GM19023 (cell line): ENCODE results near the gene ATP10A.
"Not testable (repeated sequence)": the region's sequence is repeated elsewhere in the genome, so short reads cannot be mapped to it uniquely, and the experiment has no call there.

Experiments used
- ATAC-seq: cut with Tn5 transposase; IDR thresholded peaks from one replicate; pipeline ENCODE4 v1.9.1; 2021; ENCODE audit warnings: mild to moderate bottlenecking, moderate library complexity; ENCODE audit not compliant: unreplicated experiment

ATP10A gene

DNA sequence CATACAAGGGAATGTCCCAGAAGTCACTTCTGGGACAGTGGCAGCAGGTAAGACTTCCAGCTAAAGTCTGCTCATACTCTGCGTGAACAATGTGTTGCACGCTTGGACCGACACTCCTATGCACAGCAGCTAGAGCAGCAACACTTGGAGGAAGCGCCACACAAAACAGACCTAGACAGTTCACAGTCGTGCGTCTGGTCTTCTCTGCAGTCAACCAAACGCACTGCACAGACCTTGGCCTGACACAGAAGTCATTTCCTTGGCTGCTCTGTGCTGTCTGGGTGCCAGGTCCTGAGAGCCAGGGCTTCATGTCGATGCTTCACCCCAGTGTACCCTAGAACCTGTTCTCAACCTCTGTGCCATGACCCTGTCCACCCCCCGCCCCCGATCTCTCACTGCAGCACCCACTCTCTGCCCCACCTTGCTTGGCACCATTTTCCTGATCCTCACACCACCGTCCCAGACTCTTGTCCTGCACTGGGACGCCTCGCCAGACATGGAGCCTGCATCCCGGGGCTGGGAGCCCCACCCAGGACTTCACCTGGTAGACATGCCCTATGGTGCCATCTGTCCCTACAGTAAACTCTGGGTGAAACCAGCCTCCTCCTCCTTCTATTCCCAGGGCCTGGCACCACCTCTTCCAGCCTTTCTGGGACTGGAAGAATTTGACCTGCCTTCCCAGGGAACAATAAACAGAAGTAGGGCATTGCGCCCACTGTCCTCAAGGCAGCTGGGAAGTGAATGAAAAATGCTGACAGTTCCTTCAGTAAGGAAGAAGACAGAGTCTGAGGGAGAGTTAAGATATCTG lies 3.1 kb downstream of the ATP10A start:
- ATAC-seq = no peak

DNA sequence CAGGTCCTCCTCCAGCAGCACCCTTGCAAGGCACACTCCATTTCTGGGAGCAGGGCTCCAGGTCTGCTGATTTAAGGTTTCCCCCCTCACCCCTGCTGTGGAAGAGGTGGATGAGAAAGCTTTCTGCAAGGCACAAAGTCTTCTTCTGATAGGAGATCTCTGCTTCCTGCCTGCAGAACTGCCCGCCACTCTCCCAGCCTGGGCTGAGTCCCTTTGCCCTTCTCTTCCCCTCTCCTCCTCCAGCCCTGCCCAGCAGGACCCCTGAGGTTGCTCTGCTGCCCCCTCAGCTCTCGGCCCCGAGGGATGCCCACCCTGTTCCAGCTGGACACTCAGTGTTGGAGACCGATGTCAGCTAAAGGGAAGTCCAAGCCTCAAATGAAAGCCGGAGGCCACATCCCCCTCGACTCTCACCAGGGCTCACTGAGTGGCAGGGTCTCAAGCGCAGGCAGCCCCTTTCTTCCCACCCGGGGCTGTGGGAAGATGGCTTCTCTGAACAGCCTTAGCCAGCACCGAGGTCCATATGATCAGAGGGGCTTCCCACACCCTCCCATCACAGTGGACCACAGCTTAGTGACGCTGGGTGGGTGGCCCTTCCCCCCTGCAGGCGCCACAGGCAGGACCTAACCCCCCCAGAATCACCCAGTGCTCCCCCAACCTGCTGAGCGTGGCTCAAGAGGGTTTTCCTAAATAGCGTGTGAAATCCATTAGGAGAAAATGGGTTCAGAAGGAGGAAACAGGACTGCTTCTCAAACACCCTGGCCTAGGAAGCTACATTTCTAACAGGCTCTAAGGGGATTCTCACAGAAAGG lies 4.0 kb downstream of the ATP10A start:
- ATAC-seq = no peak

DNA sequence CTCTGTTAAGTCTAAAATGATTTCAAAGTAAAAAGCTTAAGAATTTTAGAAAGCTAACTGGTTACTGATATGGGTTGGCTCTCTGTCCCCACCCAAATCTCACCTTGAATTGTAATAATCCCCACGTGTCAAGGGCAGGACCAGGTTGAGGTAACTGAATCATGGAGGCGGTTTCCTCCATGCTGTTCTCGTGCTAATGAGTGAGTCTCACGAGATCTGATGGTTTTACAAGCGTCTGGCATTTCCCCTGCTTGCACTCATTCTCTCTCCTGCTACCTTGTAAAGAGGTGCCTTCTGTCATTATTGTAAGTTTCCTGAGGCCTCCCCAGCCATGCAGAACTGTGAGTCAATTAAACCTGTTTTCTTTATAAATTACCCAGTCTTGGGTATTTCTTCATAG lies 7.1 kb downstream of the ATP10A start:
- ATAC-seq = not testable (repeated sequence)

DNA sequence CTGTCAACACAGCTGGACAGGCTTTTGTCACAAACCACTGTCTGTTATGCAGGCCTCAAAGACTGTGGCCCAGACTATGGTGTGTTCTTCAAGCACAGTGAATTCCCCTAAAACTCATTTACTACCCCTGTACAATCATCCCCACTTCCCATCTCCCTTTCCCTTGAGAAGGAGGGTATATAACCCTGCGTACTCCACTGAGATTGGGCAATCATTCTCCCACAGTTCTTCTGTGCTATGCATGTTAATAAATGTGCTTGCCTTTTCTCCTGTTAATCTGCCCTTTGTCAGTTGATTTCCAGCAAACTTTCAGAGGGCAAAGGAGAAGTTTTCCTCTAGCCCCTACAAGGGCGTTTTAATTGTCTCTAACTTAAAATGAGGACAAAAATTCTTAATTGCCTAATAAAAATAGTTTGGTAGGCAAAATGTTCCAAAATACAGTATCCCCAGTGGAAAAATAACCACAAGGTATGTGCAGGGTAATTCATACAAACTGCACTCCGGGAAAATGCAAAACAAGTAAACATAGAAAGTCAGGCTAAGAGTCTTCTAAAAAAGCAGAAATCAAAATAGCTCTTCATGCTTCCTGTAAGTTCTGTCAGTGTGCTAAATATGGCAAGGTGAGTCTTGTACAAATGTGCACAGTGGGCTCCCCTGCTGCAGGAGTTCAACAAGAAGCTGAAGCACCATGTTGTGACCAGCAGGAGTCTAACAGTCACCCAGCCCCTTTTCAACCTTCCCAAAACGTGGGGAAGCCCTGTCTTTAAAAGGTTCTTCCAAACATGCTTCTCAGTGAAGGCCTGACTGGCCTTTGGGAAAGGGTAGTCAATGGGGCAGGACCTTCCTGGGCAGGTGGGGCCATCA lies 10.2 kb downstream of the ATP10A start:
- ATAC-seq = no peak

DNA sequence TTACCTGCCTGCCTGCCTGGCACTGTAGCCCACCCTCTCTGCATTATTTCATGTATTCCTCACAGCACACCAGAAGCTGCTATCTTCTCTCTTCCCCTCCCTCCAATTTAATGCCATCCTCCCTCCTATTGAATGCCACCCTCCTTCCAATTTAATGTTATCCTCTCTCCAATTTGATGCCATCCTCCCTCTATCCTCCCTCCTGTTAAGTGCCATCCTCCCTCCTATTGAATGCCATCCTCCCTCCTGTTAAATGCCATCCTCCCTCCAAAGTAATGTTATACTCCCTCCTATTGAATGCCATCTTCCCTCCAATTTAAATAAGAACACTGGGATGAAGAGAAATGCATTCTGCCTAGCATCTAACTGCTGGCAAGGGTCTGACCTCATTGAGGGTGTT lies 11.1 kb downstream of the ATP10A start:
- no peak for ATAC-seq

DNA sequence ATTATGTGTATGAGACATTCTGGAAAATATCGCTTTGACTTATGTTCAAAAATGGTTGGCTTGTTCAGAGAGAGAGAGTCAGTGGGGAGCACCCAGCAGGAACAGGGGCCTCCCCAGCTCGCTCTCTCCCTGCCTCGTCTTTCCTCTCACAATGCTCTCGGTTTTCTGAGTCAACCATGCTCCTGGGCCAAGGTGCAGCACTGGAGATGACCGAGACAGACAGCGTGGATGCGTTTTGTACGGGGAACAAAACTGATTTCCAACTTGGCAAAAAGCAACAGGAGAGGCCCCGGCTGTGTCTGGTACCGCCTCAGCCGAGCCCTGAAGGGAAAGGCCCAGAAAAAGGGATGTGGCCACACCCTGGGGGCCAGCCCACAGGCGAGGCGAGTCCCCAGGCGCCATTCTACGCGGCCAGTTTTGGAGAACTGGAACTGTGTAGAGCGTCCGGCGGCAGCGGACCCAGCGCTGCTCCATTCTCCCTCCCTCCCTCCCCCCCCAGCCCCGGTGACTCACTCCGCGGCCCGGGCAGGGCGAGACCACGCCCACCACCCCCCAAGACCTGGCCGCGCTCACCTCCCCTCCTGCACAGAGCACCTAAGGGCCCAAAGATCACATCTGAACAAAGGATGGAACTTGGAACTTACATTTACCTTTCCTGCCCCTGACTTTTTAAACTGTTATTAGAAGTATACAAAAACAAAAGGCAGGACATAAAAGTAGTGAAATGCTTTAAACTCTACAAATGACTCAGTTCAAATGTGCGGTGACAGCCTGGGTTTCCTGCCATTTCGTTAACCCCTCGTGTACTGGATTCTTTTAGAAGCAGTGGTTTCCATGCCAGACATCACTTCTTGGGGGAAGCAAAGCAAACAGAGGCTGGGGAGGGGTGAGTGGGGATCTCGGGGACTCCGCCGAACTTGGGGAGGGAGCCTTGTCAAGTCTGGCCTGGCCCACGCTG lies 12.7 kb downstream of the ATP10A start:
- peak; percentile 85 for ATAC-seq

DNA sequence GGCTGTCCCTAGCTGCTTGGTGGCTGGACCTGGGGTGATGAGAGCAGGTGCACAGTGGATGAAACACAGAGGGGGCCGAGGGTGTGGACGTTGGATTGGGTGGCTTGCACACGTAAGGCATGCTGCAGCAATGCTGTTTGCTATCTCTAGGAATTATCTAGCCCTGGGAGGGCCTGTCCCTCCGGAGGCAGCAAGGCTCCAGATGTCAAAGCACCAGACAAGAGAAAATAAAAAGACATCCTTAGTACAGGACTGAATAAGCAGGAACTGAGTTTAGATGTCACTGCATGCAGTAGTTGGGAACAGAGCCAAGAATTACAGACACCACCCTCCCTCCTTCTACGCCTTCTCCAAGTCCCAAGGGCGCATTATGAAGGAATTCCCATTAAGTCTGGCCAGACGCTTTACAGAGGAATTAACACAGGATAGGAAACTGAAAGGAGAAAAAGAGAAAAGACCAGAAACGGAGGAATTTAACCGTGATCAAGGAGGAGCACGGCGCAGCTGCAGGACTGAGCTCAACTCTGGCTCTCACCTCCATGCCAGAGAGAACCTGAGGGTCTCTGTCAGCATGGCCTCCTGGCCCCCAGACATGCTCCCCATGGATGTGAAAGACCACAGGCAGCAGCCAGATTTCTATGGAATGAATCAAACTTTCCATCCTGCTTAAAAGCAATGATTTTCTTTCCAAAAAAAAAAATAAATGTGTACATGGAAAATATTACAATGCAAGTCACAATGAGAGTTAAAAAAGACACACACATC lies 13.8 kb downstream of the ATP10A start:
- ATAC-seq = no peak

DNA sequence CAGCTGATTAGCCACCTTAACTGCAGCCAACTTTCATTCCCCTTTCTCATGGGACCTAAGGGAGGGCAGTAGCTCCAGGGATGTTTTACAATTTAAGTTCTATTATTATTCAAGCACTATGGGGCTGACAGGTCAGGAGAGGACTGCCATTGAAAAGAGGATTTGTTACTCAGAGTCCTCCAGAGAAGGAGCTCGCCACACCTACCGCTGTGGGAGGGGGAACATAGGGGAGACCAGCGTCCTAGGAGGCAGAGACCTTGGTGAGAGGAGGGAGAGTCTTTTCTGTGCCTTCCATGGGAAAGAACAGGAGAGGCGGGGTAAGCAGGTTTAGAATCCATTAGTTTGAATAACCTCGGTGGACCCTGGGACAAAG lies 14.4 kb downstream of the ATP10A start:
- no peak for ATAC-seq

DNA sequence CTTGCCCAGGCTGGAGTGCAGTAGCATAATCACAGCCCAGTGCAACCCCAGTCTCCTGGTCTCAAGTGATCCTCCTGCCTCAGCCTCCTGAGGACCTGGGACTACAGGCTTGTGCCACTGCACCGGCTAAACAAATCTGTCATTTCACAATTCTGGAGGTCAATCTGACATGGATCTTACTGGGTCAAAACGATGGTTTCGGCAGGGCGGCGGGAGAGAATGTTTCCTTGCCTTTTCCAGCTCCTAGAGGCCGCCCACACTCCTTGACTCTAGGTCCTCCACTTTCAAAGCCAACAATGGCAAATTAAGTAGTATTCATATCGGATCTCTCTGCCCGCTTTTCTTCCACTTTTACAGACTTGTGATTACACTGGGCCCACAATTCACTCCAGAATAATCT lies 14.8 kb downstream of the ATP10A start:
- ATAC-seq = no peak

DNA sequence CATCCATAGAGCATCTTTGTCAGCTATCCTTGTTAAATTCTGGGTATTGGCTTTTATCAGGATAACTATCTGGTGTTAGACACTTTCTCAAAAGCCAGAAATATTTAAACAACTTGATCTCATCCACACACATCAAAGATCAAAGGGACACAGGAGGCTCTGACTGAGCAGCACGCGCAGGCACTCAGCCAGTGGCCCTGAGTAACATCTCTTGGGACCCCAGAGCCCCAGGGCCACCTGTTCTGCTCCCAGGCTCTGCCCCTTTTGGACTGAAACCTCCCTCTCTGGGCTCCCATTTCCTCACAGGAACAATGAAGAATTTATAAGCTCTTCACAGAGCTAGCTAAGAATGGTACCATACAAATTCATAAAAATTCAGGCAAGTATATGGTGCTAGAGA lies 16.1 kb downstream of the ATP10A start:
- no peak for ATAC-seq

DNA sequence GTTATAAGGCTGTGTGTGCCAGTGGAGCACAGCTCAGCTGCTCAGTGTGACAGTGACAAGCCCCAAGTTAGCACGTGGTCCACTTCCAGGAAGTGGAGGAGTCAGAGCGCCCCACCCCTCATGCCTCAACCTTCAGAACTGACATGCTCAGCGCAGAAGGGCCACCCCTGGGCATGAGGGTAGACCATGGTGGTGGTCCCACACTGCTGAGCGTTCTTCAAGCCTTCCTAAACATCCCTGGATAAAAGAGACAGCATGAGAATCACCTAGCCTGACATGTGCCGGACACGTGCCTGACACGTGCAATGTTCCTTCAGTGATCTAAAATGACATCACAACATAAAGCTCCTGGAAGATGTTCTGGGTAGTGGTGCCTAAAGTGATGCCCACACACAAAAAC lies 16.8 kb downstream of the ATP10A start:
- no peak for ATAC-seq

DNA sequence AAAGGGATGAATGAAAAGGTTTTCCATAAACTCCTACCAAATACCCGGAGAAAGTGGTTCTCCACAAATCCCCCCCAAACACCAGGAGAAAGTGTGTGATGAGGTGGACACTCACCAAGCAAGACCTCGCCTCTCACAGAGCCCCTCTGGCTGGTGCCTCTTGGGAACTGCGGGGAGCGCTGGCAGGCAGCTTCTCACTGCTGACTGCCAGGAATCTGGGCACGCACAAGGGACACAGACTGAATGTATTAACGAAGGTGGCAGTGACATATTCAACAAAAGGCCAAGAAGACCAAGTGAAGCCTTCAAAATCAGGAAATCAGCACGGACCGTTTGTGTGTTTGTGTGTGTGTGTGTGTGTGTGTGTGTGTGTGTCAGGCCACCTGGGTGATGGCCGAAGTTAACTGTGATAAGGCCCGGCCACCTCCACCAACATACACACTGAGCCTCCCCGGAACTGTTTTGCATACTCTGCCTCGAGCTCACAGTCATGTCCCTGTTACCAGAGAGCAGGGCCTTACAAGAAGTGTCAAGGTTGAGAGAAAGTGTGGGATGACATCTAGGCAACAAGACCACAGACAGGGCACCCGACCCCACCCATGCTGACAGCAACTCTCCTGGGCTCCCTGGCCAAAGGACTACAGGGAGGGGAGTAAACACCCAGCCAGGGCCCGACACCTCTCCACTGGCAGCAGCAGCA lies 18.0 kb downstream of the ATP10A start:
- no peak for ATAC-seq

DNA sequence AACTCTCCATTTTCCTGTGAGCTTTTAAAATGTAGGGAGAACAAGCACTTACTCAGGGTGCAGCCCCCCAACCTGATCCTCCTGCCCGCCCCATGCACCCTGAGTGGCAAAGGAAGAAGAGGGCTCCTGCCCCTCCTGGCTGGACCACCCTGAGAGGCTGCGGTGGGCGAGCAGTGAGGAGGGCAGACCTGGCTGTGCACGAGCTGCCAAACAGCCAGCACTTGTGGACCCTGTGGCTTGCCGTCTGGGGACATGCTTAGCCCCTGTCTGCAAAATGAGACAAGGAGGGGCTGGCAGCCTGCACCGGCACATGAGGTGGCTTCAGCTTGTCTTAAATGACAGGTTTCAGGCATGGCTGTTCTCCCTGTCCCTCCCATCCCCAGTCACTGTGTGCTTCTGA lies 18.6 kb downstream of the ATP10A start:
- ATAC-seq = no peak

DNA sequence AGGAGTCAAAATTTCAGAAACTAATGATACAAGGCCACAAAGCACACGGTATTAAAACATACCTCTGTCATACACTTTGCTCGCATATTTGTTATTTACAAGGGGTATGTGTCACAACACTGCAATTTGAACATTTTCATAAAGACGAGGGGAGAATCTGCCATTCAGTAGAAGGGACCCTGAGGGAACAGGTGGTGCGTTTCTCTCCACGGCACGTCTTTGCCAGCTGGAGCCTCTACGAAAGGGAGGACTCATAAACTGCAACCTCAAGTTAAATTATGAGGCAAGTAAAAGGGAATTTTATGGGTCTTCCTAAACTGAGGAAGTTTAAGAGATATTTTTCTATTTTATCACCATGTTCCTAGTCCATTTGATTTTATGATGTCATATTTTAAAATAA lies 19.1 kb downstream of the ATP10A start:
- ATAC-seq = no peak

DNA sequence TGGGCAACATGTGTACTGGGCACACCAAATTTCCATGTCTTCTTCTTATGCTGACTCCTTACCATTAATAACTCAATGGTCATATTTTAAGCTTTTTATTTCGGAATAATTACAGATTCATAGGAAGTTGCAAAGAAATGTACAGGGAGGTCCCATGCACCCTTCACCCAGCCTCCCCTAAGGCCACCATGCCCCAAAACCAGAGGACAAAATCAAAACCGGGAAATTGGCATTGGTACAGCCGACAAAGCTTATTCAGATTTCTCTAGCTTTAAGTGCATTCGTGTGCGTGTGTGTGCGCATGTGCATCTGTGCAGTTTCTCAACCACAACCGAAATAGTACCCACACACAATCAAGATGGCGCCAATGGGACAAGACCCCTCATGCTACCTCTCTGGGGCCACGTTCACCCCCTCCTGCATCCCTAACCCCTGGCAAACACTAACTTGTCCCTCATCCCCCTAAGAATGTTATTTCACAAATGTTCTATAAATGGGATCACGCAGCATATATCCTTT lies 23.4 kb downstream of the ATP10A start:
- no peak for ATAC-seq

DNA sequence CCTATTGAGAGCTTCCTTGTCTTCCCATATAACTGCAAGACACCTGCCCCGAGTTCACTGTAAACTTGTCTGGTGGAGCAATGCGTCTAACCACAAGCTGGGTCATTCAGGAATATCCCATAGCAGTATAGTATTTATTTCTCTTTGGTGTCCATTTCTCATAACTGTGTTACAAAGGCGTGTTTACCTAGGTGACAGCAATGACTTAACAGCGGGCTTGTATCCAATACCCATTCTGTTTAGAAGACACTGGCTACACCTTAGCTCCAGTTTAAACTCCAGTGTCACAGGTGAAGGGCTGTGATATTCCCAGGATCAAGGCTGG lies 24.3 kb downstream of the ATP10A start:
- ATAC-seq = no peak

DNA sequence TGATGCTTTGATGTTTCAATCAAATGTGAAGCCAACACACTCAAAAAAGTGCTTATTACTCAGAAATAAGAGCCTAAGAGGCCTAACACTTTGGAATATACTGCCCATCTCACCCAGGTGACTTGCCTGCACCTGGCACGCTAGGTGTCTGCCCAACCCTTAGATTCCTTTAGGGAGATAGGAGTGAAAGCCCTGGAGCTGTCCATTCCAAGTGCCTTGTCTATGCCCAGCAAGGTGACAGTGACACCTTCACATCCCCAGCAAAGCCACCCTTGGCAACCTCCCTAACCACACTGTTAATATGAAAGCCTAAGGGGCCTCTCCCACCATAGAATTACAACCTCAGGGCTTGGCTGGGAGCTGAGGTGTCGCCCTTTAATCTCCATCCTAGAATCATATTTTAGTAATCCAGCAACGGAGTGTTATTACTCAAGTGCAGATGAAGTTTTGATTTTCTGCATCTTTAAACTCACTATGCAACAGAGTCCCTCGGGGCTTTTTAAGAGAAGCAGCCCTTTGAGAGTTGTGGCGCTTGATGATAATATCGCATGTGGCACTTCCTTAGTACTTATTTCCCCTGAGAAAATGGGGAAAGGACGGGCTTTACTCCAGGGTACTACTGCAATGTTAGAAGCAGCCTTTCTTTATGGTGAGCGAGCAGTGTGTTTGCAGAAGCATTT lies 24.8 kb downstream of the ATP10A start:
- ATAC-seq = no peak

DNA sequence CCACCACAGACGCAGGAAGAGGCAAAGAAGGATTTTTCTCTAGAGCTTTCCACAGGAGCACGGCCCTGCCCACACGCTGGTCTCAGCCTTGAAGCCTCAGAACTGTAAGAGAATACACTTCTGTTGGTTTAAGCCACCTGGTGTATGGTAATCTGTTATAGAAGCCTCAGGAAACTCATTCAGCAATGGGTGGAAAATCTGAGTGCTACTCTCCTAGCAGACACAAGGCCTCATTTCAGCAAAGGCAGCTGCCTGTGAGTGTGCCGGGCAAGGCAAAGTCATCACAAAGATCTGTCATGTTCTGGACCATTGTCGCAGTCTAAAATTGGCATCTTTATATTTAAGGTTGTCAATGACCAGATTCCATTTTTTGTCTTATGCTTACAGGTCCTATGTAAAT lies 31.0 kb downstream of the ATP10A start:
- ATAC-seq = no peak
